MCF 10A (cell line): ENCODE results near the gene URM1. TPM values are rescaled to one million over a fixed set of nuclear protein-coding genes. Genes with fewer than 3 reads are reported as not detected.

Experiments used
- BruUV-seq: library from RNA; stranded (reverse); fragments of 400-500 nt; replicated peaks from 2 replicates; lab custom pipeline; 2021; lab: Mats Ljungman, UMichigan
- CTCF ChIA-PET: fragments of 300-600 bp; sonication (Branson Sonifier 250); formaldehyde crosslinking; extraction: SDS; loops from one replicate; lab custom pipeline; 2021; ENCODE audit warnings: antibody characterized with exemption, inconsistent platforms; lab: Yijun Ruan, JAX
- POLR2A ChIA-PET: fragments of 300-600, 350-650 bp; sonication (Branson Sonifier 250); formaldehyde crosslinking; extraction: SDS; loops from one replicate; lab custom pipeline; 2020; ENCODE audit warnings: antibody characterized with exemption, inconsistent platforms; lab: Yijun Ruan, JAX
- DNase-seq: peaks from one replicate; pipeline ENCODE4 v3.0.0-alpha.2; 2018; ENCODE audit not compliant: unreplicated experiment
- H3K27ac Mint-ChIP-seq: one replicate; pipeline ENCODE4 v1.8.0; 2022; ENCODE audit warnings: mild to moderate bottlenecking, low read depth, mixed read lengths; ENCODE audit not compliant: unreplicated experiment
- H3K27me3 Mint-ChIP-seq: one replicate; pipeline ENCODE4 v1.8.0; 2022; ENCODE audit warnings: mixed read lengths; ENCODE audit not compliant: insufficient read depth, unreplicated experiment
- H3K36me3 Mint-ChIP-seq: one replicate; pipeline ENCODE4 v1.8.0; 2022; ENCODE audit warnings: mild to moderate bottlenecking, moderate library complexity, mixed read lengths; ENCODE audit not compliant: insufficient read depth, unreplicated experiment
- H3K4me1 Mint-ChIP-seq: one replicate; pipeline ENCODE4 v1.8.0; 2022; ENCODE audit warnings: mixed read lengths; ENCODE audit not compliant: insufficient read depth, unreplicated experiment
- H3K4me3 Mint-ChIP-seq: one replicate; pipeline ENCODE4 v1.8.0; 2022; ENCODE audit warnings: mild to moderate bottlenecking, moderate library complexity, mixed read lengths; ENCODE audit not compliant: unreplicated experiment
- H3K9me3 Mint-ChIP-seq: one replicate; pipeline ENCODE4 v1.8.0; 2022; ENCODE audit warnings: mixed read lengths; ENCODE audit not compliant: unreplicated experiment
- CTCF ChIP-seq: fragments of 200-600 bp; IDR thresholded peaks from one replicate; pipeline ENCODE4 v1.8.0; 2022; ENCODE audit warnings: antibody characterized with exemption, mild to moderate bottlenecking; ENCODE audit not compliant: unreplicated experiment
- intact Hi-C: fragments of 100-400 bp; cut with micrococcal nuclease; formaldehyde crosslinking; loops from 2 replicates; pipeline ENCODE4 v1.14.1; 2022
- total RNA-seq: library from RNA; stranded (reverse); gene quantifications from 2 replicates; pipeline ENCODE4 v1.2.3, GENCODE V29; 2022

The URM1 gene
- total RNA-seq, 1 experiment from 2014 or later, result 56.8 TPM

- Mint-ChIP-seq H3K9me3 (no peaks in the 10 kb centered on the region), H3K27me3 (no peaks in the 10 kb centered on the region), H3K36me3 (peaks cover 7% of the 10 kb centered on the region), H3K4me1 (no peaks in the 10 kb centered on the region), H3K27ac (no peak overlapping the region), H3K4me3 (no peak overlapping the region)
- ChIA-PET CTCF (interaction anchor here (0.7 to 2.0 kb wide), 5 partner anchors 9 to 700 kb away, joined by 3 to 15 read pairs (median 4); no protein-coding TSS in a partner anchor), POLR2A (no interaction called here)
- intact Hi-C loops, result no loop called here
- no peak for DNase-seq
- no TSS peak for BruUV-seq
- TF ChIP-seq CTCF, result no peak
Observed at GRCh38 chr9:128429513-128430086, 58.4 kb downstream of the URM1 start.

- Mint-ChIP-seq H3K27me3 (no peaks in the 10 kb centered on the region), H3K27ac (no peak overlapping the region), H3K4me1 (no peaks in the 10 kb centered on the region), H3K36me3 (peaks cover 5% of the 10 kb centered on the region), H3K9me3 (no peaks in the 10 kb centered on the region), H3K4me3 (no peak overlapping the region)
- DNase-seq, result no peak
- intact Hi-C loops, result no loop called here
- ChIA-PET CTCF (interaction anchor here (0.6 kb wide), 1 partner anchor 8 kb away, joined by 3 read pairs; no protein-coding TSS in a partner anchor), POLR2A (no interaction called here)
- no TSS peak for BruUV-seq
- no peak for TF ChIP-seq CTCF
Observed at GRCh38 chr9:128431207-128431606, 60.0 kb downstream of the URM1 start.

GRCh38 chr9:128434340-128434739 lies 63.2 kb downstream of the URM1 start:
- CTCF ChIA-PET, result interaction anchor here (1.0 kb wide), 1 partner anchor 72 kb away, joined by 3 read pairs; no protein-coding TSS in a partner anchor
- H3K4me3 Mint-ChIP-seq, result no peak overlapping the region
- no peaks in the 10 kb centered on the region for H3K27me3 Mint-ChIP-seq
- no peaks in the 10 kb centered on the region for H3K36me3 Mint-ChIP-seq
- TF ChIP-seq CTCF, result no peak
- DNase-seq, result no peak
- BruUV-seq, result no TSS peak
- POLR2A ChIA-PET, result interaction anchor here (0.6 kb wide), 1 partner anchor 1007 kb away, joined by 3 read pairs; no protein-coding TSS in a partner anchor
- no peaks in the 10 kb centered on the region for H3K4me1 Mint-ChIP-seq
- H3K27ac Mint-ChIP-seq, result no peak overlapping the region
- intact Hi-C loops, result no loop called here
- H3K9me3 Mint-ChIP-seq, result no peaks in the 10 kb centered on the region

GRCh38 chr9:128435611-128436010 lies 64.4 kb downstream of the URM1 start:
- intact Hi-C loops, result no loop called here
- H3K36me3 Mint-ChIP-seq, result no peaks in the 10 kb centered on the region
- no peaks in the 10 kb centered on the region for H3K4me1 Mint-ChIP-seq
- no peak overlapping the region for H3K4me3 Mint-ChIP-seq
- no peaks in the 10 kb centered on the region for H3K9me3 Mint-ChIP-seq
- CTCF ChIA-PET, result interaction anchor here (0.6 to 1.1 kb wide), 3 partner anchors 15 to 174 kb away, joined by 3 to 4 read pairs (median 3); no protein-coding TSS in a partner anchor
- no TSS peak for BruUV-seq
- POLR2A ChIA-PET, result no interaction called here
- no peak for DNase-seq
- no peak for TF ChIP-seq CTCF
- H3K27me3 Mint-ChIP-seq, result no peaks in the 10 kb centered on the region
- H3K27ac Mint-ChIP-seq, result no peak overlapping the region
